CD4-positive, alpha-beta T cell treated with Interleukin-10 for 1 hour (primary cell): Measurements from ENCODE around the gene ATP10A.
"Not testable (repeated sequence)": the region's sequence is repeated elsewhere in the genome, so short reads cannot be mapped to it uniquely, and the experiment has no call there.

Source experiments
- DNase-seq: peaks from one replicate; pipeline ENCODE4 v3.0.0-alpha.2; 2020

Gene ATP10A

DNA sequence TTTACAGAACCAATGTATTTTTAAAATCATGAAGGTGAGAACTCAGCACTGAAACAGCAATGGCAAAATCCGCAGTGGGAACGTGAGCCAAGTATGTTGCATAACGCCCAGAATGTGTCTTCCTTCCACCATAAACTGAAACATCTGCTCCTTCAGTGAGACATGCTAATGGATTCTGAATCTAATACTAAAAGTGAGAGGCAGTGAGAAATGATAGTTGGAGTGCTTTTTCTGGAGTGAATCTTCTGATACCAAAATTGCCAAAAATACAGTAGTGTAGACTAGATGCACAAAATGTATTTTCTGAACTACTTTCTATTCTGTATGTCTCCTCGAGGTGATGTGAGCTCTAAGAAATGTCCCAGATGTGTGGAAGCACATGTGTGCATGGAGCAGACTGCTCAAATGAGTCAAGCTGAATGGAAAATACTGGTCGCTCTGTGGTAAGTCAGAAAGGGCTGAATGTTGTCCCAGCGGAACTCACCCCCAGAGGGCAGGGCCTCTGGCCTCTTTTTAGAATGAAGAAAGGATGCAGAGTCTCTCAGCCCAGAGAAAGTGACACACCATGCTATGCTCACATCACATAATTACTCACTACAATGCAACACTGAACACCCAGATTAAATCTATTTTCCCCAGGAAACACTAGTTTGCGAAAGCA, 73.0 kb downstream of the ATP10A start:
- DNase-seq = no peak

DNA sequence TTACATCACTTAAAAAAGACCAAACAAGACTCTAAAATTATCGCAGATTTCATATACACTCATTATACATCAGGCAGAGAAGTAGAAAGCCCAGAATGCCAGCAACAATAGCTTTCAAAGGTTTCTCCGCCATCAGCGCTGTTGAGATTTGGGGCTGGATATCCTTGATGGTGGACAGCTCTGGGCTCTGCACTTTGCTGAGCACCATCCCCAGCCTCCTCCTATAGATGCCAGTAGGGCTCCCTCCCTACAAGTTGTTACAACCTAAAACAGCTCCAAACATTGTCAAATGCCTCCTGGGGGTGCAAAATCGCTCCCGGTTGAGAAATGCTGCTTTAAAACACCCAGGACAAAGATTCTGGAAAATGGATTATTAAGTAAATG, 73.5 kb downstream of the ATP10A start:
- DNase-seq = no peak

DNA sequence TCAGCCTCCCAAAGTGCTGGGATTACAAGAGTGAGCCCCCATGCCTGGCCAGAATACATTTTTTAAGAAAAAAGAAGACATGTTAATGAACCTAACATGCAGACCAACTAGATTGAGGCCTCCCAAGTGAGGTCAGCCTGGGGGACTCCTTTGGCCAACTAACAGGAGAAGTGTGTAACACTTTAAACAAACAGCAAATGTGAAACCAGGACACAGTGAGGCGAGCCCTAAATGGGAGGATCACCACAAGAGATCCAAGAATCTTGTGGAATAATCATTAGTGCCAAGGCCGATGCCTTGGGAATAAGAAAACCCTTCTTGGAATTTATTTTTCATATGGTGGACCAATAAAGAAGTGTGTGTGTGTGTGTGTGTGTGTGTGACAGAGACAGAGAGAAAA, 73.9 kb downstream of the ATP10A start:
- no peak for DNase-seq

DNA sequence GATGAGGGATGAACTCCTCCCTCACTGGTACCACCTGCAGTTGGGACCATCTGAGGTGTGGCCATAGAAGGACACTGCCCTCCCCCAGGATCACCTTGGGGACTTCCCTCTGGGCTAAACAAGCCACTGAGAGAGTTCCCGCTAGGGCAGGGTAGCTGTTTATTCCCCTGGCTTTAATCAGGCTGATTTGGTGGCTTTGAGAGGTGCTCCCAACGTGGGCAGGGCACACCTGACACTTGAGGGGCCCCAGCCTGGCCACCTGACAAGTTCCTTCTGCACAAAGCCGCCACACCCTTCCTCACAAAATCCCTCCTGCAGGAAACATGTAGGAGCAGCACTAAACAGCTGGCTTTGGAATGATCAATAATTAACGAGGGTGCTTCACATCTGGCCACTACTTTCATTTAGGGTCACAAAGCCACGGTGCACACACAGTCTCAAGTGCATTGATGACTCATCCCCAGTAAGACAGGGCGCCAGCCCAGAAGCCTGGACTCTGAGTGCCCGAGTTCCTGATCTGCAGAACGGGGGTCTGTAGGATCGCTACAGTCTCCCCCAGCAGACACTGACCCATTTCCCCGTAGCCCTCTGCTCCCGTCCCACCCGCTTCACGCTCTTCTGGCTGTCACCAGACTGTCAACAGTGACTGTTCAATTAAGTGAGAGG, 75.1 kb downstream of the ATP10A start:
- no peak for DNase-seq

DNA sequence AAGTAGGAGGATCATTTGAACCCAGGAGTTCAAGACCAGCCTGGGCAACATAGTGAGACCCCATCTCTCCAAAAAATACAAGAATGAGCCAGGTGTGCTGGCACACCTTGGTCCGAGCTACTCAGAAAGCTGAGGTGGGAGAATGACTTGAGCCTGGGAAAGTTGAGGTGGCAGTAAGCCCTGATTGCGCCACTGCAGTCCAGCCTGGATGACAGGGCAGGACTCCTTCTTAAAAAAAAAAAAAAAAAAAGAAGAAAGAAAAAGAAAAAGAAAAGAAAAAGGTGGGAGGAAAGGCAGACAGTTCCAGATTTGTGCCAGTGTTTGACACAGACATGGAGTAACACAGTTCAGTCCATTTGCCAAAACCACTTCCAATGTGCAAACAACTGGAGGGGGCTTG, 75.7 kb downstream of the ATP10A start:
- DNase-seq = no peak

DNA sequence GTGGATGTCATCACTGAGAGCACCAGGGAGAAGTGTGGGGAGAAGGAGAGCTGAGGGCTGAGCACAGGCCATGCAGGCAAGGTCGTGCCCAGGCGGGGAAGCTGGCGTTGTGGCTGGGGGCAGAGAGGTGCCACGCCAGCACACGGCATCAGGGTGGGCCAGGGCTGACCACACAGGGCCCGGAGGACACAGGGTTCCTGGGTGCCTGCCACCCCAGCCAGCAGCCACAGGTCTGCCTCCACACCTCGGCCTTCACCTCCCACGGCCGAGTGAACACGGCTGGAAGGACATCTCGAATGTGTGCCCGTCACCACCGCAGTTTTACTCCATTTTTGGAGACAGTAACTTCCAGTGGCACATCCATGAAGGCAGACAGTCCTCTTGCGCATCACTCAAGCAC, 77.1 kb downstream of the ATP10A start:
- no peak for DNase-seq

DNA sequence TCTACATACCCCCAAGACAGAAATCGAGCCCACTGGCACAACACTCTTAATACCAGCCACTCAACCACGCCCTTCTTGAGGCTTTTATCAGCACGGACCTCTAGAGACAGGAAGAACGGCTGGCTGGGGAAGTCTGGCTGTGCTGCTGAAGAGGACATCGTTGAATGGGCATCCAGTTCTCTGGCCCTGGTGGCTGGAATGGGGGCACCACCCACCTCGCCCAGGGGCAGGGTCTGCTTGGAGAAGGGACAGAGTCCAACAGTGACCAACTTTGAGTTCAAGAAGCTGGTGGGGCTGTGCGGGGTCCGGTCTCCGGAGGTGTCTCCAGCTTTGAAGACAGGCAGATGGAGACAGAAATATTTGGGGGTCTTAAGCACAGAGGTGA, 77.5 kb downstream of the ATP10A start:
- no peak for DNase-seq

DNA sequence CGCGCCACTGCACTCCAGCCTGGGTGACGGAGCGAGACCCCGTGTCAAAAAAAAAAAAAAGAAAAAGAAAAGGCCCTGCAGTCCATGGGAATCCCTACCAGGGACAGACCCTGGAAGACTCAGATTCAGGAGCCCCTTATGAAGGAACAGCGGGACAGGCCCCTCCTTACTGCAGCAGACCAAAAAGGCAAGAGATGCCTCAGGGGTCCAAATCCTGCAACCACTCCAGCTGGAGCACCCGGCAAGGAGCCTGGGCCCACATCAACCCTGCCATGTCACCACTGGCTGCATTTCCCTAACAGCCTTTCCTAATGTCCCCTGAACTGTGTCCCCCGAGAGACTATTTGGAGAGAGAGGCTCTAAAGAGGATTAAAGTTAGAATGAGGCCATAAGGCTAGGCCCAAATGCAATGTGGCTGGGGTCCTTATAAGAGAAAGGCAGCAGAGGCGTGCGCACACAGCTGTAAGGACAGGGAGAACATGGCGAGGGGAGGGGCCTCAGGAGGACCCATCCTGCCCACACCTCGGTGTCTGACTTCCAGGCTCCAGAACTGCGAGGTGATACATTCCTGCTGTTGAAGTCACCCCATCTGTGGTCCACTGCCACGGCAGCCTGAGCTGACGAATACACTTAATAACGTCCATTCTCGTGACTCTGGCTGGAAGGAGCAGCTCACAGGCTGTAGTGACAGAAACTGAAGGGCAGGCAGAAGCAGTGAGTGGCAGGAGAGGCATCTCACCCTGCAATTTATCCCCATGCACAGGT, 78.1 kb downstream of the ATP10A start:
- DNase-seq = no peak

DNA sequence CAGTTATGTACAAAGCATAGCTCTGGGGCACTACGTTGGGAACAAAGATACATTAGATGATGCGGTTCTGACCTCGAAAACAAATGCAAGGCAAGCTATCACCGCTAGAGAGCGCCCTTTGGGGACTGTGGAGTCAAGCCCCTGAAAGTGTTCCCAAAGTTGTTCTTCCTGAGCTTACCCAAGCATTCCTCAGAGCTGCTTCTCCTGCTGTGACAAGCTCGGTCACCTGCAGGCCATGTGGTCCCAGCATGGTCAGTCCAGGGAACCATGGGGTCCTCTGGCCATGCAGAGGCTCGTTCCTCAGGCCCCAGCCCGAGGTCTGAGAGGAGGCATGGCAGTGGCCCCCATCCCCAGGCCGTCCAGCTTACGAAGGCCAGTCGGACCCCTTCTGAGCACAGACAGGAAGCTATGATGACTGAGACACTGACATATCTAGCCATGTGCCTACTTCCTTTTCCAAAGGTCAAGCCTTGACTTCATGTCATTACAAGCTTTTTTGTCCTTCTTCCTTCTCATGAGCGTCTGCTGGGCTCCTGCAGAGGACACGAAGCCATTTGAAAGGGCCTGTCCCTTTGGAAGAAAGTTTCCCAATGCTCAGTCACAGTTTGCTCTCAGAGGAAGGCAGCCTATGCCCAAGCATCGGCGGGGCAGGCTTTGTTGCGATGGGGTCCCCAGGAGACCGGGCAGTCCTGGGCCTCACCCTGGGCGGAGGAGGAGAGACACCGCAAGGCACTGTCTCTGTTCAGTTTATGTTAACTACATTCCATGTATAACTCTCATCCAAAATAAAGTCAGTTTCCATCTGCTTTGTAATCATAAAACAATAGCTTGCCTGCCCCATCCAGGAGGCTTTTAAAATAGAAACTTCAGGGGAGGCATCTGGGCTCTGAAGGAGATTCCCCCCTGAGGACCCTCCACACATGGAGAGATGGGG, 79.3 kb downstream of the ATP10A start:
- DNase-seq = peak; percentile 47

DNA sequence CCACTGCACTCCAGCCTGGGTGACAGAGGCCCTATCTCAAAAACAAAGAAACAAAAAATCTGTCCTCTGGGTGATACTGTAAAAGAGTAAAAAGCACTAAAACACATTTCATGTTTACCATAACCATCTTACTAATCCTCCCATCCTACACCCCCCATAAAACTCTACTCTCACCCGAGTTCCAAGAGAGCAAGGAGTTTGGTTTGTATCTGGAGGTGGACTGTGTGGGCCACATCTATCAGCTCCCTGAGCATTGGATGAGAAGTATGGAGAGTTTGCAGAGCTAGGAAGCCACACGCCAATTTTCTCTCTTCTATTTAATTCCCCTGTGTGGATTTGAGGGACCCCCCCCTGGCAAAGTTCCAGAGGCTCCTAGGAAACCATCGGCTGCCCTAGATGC, 80.0 kb downstream of the ATP10A start:
- DNase-seq = no peak

DNA sequence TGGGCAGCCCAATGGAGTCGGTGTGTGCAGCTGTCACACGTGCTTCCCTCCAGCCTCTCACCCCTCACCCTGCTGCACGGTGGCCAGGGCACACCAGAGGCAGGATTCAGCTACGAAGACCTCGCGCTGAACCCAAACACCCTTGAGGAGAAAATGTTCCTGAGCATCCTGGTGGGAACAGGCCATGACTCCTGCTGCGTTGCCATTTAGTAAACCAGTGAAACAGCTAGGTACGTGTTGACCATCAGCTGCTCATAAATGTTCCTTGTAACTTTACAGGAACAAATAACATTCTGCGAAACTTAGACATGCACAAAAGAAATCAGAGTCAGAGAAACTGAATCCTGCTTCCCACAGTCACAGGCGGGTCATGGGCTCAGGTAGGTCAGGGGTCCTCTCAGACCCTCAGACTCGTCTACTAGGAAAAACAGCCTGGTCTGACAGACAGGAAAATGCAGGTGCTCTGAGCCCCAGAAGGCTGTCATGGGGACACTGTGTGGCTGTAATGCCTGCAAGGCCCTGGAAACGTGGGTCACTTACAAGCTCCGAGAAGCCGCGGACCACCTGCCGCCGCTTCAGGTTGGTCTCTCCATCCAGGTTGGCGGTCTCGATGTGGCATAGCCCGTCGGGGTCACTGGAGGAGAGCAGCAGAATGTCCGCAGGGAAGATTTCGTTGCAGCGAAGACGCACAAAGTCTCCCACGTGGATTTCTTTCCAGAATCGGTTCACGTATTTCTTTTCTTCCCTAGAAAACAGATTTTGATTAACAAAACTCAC, 82.5 kb downstream of the ATP10A start:
- DNase-seq = no peak

DNA sequence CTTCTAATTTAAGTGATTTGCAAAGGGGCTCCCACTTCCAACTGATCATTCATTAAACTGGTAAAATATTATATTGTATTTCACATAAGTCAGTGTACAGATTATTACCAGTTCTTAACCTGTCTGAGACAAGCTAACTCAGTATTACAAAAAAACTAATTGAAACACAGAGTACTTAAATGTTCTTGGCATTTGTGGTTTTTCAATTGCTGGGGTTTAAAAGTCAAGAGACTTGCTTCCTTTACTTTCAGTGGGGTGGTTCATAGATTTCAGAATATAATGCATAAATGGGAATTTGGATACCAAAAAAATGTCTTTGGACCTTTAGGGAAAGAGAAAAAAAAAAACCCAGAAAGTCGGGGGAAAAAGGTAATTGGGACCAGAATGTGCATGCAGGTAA, 85.0 kb downstream of the ATP10A start:
- DNase-seq = no peak

DNA sequence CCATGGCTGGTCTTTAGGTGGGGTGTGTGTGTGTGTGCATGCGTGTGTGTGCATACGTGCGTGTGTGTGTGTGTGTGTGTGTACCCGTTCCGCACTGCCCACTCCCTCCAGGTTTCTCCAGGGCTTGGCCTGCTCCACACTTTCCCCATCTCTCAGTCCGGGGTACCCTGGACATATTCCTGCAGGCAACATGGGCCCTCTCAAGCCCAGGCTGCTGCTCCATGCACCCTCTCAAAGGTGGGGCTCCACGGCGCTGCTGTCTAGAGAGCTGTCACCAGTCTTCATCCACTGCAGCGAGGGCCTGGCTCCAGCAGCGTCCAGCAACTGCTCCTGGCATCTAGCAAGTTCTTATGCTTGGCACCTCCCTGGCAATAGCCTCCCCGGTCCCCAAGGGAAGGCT, 86.1 kb downstream of the ATP10A start:
- DNase-seq = no peak

DNA sequence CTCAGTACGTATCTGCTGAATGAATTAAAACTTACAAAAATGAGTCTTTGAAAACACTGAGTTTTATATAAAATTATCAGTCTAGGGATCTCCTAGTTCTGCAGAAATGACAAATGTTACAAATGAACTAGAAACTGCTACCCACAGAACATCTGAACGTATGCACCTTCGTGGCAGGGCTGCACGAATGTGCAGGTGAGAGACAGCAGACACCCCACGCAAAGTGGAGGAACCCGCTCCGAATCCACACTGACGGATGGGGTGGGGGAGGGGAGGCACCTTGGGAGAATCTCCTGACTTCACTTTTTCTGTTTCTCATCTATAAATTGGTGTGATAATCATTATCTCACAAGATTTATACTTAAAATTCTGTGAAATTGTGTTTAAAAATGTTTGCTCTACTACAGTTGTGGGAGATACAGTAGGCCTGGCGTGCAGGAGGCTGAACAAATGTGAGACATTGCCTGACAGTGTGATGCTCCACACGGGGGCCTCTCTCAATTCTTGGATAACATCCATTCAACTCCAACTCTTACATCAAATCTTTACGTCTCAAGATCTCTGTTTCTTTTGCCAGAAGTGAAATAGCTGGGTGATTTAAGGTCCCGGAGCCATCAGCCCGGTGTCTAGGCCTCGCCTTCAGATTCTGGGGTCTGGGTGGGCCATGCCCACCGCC, 86.9 kb downstream of the ATP10A start:
- no peak for DNase-seq

DNA sequence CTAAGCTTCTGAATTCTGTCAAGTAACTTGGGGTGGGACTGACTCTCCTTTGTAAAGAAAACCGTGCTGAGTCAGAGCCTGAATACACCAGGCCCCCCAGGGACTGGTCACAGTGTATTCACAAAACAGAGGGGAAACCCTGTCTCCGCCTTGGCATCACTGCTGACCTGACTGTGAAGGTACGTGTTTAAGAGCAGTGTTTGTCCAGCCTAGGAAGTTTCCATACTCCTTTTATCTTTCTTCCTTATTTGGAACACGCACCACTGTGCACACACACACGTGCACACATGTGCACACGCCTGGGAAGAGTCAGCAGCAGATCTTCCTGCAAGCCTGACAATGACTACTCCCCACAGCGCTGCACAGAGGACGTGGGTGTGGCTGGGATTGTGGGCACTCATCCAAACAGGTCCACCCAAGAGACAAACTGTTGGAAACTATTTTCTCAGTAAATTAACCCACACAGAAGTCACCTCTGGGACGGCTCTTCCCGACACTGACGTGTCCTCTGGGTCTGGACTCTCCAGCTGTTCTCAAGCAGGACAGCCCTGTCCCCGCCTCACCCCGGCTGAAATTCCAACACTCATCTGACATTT, 87.7 kb downstream of the ATP10A start:
- no peak for DNase-seq

DNA sequence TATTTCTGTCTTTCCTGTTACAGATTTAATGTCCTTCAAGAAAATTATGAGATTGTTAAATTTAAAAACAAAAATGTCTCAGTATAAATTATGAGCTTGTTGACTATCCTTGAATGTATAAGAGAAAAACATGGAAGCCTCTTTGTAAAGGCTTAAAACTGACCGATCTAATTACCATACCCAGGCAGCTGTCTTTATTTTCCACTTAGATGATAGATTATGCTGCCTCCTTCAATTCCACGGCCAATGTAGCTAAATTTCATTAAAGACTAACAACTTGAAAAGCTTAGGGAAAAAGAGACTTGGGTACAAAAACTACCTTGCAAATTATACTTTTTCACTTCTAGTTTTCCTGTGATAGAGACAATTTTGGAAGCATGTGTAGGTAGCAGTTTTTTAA, 88.3 kb downstream of the ATP10A start:
- DNase-seq = no peak

DNA sequence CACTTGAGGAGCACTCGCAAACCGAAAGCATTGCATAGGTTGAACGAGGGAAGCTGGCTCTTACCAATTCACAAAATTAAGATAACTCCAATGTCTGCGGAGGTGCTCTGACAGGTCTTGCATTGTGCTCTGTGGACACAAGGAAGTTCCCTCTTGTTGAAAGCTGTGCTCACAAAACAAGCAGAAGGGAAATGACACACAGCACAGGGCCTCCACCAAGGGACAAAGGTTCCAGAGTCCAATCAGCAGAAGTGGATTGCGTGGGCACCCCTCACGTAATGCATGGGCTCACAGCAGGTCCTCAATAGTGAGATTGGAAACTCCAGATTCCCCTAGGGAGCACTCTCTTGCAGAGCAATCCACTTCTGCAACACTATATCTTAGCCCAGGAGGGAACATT, 89.9 kb downstream of the ATP10A start:
- DNase-seq = no peak

DNA sequence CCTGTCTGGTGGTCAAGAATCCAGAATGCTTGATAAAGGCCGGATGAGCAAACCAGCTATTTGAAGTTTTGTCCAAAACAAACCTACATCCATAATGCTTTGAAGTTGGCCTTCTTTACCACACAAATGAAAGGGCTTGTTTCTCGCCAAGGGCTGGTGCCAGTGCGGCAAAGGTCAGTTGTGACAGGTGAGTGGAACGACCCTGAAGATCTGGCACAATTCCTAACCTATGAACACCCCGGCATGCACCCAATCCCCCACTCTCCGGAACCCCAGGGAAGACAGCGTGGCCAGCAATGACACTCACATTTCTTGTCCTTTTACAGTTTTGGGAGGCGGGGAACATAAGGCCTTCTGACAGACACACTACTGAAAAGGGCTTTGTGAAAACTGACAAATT, 90.6 kb downstream of the ATP10A start:
- DNase-seq = no peak

DNA sequence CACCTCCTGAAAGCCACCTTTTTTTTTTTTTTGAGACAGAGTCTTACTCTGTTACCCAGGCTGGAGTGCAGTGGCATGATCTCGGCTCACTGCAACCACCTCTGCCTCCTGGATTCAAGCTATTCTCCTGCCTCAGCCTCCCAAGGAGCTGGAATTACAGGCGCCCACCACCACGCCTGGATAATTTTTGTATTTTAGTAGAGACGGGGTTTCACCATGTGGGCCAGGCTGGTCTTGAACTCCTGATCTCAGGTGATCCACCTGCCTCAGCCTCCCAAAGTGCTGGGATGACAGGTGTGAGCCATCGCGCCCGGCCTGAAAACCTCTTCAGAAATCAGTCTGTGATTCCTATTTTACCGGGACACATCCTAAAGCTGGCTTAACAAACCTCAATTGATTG, 91.4 kb downstream of the ATP10A start:
- DNase-seq = not testable (repeated sequence)

DNA sequence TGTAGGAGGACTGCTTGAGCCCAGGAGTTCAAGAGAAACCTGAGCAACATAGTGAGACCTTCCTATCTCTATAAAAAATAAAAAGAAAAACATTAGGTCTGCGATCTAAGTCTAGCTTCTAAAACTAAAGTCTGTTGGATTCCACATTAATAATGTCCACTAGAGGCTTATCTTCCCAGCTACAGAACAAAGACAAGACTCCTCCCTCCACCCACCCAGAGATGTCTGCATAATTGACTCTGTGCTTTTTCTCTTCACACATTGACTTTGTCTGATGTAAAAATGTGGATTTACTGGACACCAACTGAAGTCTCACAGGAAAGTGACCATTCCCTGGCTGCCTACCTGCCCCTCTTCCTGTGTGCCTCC, 91.8 kb downstream of the ATP10A start:
- no peak for DNase-seq

DNA sequence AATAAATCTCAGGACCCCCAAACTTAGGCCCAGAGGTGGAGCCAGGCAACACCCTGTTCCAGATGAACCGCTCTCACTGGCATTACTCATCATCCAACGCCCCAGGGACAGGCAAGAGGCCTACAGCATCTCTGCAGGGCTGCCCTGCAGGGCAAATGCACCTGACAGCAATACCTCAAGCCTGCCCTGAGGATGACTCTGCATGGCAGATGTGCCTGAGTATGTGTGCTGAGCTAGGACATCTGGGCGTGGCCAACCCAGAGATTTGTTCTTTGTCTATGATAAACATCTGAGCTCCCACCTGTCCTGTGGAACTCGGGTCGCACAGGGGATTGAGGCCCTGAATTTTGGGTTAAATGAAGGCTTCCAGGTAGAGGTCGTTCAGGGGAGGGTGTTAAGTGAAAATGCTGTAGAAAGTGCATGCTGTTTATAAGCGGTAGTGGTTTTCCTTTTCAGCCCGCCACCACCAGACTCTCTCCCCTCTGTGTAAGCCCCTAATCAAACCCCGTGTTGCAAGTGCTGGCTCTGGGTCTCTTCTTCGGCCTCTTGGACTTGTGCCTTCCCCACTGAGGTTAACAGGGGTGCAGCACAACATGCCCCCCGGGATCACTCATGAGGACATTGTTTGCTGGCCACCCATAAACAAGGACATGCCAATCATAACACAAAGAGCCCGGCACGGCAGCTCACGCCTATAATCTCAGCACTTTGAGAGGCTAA, 92.3 kb downstream of the ATP10A start:
- no peak for DNase-seq
